Right cardiac atrium (tissue), 5 donors: ENCODE data around the gene GPR31. TPM values are rescaled to one million over a fixed set of nuclear protein-coding genes. Genes with fewer than 3 reads are reported as not detected.
"Not testable (repeated sequence)": the region's sequence is repeated elsewhere in the genome, so short reads cannot be mapped to it uniquely, and the experiment has no call there.

Experiments used
- ATAC-seq, 2 donors: fragments of 200-7000 bp; cut with Tn5 transposase; one replicate each; pipeline versions ENCODE4 v1.8.0 to v1.9.1; 2020; ENCODE audit warnings: moderate library complexity in 2 of 2, mild to moderate bottlenecking in 1 of 2
- DNase-seq, 3 donors: peaks; one replicate each; pipeline ENCODE4 v3.0.0-alpha.2; 2020
- H3K27ac ChIP-seq: one replicate; pipeline ENCODE4 v1.5.1; 2013; ENCODE audit warnings: mild to moderate bottlenecking, low read length, control low read depth, moderate library complexity
- H3K27me3 ChIP-seq: one replicate; pipeline ENCODE4 v1.6.1; 2013; ENCODE audit not compliant: control insufficient read depth, insufficient read depth
- H3K4me1 ChIP-seq: one replicate; pipeline ENCODE4 v1.6.1; 2013; ENCODE audit warnings: low read length; ENCODE audit not compliant: control insufficient read depth, insufficient read depth
- H3K4me3 ChIP-seq: one replicate; pipeline ENCODE4 v1.5.1; 2013; ENCODE audit warnings: low read length, control low read depth
- H3K9me3 ChIP-seq: one replicate; pipeline ENCODE4 v1.6.1; 2013; ENCODE audit warnings: low read length; ENCODE audit not compliant: control insufficient read depth
- WGBS: extraction: QIAGEN DNeasy Blood & Tissue Kit; methylation state at CpG from one replicate; pipeline ENCODE4 v1.1.7; 2013; 5-methylcytosine and 5-hydroxymethylcytosine counted together
- intact Hi-C, 4 donors: fragments of 100-400 bp; cut with DNase I; formaldehyde crosslinking; loops; one replicate each; pipeline versions ENCODE4 v1.11.0 to v1.14.0; 2022 to 2023
- long read RNA-seq, 4 donors: library from polyadenylated mRNA; unstranded; transcript quantifications; one replicate each; pipeline ENCODE4 v2.0.0, GENCODE V29; 2020 to 2021
- polyA plus RNA-seq: library from polyadenylated mRNA; stranded (reverse); fragments of 200-250 nt; gene quantifications from one replicate; pipeline ENCODE4 v1.2.3, GENCODE V29; 2013
- total RNA-seq, 4 donors: library from RNA; stranded (reverse); fragmentation: NEBNext Ultra II Directional; extraction: Animal tissue kit (Norgen Biotek cat#: 25700); gene quantifications; one replicate each; pipeline ENCODE4 v1.2.1, GENCODE V29; 2021
- donor health status: healthy with polysubstance abuse.
- donor health status: DM: no; HTN: yes; CAD: no.
- donor health status: DM: no; HTN: no; CAD: no.
- donor health status: DM: no; HTN: yes; CAD: no; lungs with severe emphysema.
- donor health status: DM: yes; HTN: yes; CAD: no.

GPR31 gene
- total RNA-seq, result not detected
- polyA plus RNA-seq, result not detected
- long read RNA-seq, donor 1, result 0 reads
- long read RNA-seq, donor 2, result 0 reads
- long read RNA-seq, donor 3, result 0 reads
- long read RNA-seq, donor 4, result 0 reads

- intact Hi-C loops, result no loop called here
- no peak within 1 kb of the TSS for H3K4me3 ChIP-seq
- H3K9me3 ChIP-seq, result no peaks in the 10 kb centered on the region
- 86% methylated on average over 4 of the region's 4 CpGs for WGBS
- ATAC-seq (no peak), DNase-seq (no peak)
- no peaks in the 10 kb centered on the region for H3K27me3 ChIP-seq
- H3K27ac ChIP-seq, result no peak within 1 kb of the TSS
- H3K4me1 ChIP-seq, result no peaks in the 10 kb centered on the region
Observed at GRCh38 chr6:167157863-167158262, at the start of gene GPR31. TSS of gene GPR31 (minus strand) at chr6:167157980. CDS start at chr6:167157831, 149 bp downstream.

DNA sequence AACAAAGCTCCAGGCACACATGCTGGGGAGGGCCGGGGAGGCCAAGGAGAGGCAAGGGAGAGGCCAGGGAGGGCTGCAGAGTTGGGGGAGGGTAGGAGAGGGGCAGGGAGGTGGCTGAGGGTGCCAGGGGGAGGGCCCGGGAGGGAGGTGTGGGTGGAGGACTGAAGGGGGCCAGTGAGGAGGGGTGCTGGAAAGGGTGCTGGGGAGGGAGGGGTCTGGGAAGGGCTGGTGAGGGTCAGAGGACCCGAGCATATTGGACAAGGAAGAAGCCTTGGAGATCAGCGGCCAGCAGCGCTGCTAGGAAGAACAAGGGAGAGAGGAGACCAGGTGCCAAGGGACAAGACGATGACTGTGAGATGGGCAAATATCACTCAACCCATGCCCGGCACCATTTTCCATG lies 49.7 kb upstream of the GPR31 start:
- no peak overlapping the region for H3K27ac ChIP-seq
- 84% methylated on average over 7 of the region's 7 CpGs for WGBS
- no peaks in the 10 kb centered on the region for H3K4me1 ChIP-seq
- no peaks in the 10 kb centered on the region for H3K27me3 ChIP-seq
- intact Hi-C loops, result no loop called here
- ATAC-seq (no peak), DNase-seq (no peak)
- H3K4me3 ChIP-seq, result no peak overlapping the region
- H3K9me3 ChIP-seq, result no peaks in the 10 kb centered on the region

GRCh38 chr6:167205316-167205715 lies 47.5 kb upstream of the GPR31 start:
- ATAC-seq, H3K27ac ChIP-seq, H3K4me3 ChIP-seq, H3K4me1 ChIP-seq, DNase-seq, H3K9me3 ChIP-seq, intact Hi-C loops, H3K27me3 ChIP-seq: not testable (repeated sequence)
- WGBS, result 86% methylated on average over 10 of the region's 11 CpGs

- H3K27ac ChIP-seq, intact Hi-C loops, H3K4me1 ChIP-seq, H3K9me3 ChIP-seq, DNase-seq, H3K4me3 ChIP-seq, H3K27me3 ChIP-seq: not testable (repeated sequence)
- peak; percentile 43 to 46 for ATAC-seq
- WGBS, result 79% methylated on average over 9 of the region's 10 CpGs
Observed at GRCh38 chr6:167204059-167204348, 46.2 kb upstream of the GPR31 start.

- H3K4me3 ChIP-seq, H3K9me3 ChIP-seq, intact Hi-C loops, H3K27me3 ChIP-seq, H3K27ac ChIP-seq, DNase-seq, H3K4me1 ChIP-seq: not testable (repeated sequence)
- 78% methylated on average over 29 of the region's 29 CpGs for WGBS
- peak; percentile 27 to 42 for ATAC-seq
Observed at GRCh38 chr6:167203261-167204058, 45.7 kb upstream of the GPR31 start.

DNA sequence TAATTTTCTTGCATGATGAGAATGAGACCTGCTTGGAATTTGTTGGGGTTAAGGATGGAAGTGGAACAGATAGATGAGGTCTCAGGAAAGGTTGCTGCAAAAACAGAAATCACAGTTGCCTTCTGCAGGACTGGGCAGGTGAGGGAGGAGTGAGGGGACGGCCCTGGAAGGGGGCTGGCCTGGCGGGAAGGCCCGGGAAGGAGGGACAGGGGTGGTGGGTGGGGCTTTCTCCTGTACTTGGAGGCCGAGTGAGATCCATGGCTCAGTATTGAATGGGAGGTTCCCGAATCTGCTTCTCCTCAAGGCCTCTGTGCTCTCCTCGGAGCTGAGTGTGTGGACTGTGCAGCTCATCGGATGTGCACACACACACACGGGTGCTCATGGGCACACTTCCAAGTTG lies 44.8 kb upstream of the GPR31 start:
- H3K27me3 ChIP-seq, H3K4me1 ChIP-seq, H3K9me3 ChIP-seq, DNase-seq, ATAC-seq, intact Hi-C loops, H3K4me3 ChIP-seq, H3K27ac ChIP-seq: not testable (repeated sequence)
- WGBS, result 74% methylated on average over 8 of the region's 8 CpGs

DNA sequence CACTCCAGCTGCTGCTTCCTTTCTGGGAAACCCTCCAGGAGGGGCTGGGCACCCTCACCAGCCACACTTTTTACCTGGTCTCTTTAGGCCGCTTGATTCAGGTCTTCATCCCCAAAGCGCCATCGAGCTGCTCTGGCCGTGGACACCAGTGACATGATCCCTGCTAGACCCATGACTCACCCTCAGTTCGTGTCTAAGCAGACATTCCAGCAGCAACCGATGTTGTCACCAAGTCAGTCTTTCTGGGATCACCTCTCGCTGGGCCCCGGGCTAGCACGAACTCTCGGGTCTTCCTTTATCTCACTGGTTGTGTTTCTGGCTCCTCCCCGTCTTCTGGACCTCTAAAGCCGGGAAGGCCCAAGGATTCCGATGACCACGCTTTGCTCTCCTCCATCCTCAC lies 43.0 kb upstream of the GPR31 start:
- ATAC-seq (no peak), DNase-seq (no peak)
- intact Hi-C loops, result no loop called here
- Histone ChIP-seq H3K27me3 (no peaks in the 10 kb centered on the region), H3K9me3 (no peaks in the 10 kb centered on the region), H3K4me1 (no peaks in the 10 kb centered on the region), H3K4me3 (no peak overlapping the region), H3K27ac (no peak overlapping the region)
- 88% methylated on average over 14 of the region's 14 CpGs for WGBS

GRCh38 chr6:167195941-167196610 lies 38.3 kb upstream of the GPR31 start:
- WGBS, result 51% methylated on average over 10 of the region's 21 CpGs
- H3K4me1 ChIP-seq, ATAC-seq, H3K9me3 ChIP-seq, intact Hi-C loops, H3K27me3 ChIP-seq, DNase-seq, H3K27ac ChIP-seq, H3K4me3 ChIP-seq: not testable (repeated sequence)

DNA sequence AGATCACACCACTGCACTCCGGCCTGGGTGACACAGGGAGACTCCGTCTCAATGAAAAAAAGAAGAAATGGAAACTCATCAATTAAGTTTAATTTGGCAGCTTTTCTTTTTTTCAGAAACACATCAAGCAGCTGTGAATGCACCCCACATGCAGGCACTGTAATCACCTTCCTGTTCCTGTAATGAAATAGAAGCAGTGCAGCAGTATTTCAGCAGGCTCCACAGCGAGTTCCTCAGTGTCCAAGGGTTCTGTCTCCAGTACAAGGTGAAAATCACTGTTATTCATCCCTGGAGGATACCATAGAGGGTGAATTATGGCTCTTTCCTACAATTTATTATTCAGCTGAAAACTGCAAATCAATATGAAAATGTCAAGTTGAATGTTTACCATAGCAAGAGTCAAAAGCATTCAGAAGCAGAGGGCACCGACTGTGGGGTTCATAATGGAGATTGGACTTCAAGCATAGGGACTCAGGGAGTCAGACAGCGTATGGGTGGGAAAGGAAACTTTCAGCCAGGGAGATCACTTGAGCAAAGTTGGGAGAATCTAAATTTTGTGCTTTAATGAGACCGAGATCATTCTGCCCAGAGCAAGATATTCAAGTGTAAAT lies 35.8 kb upstream of the GPR31 start:
- H3K27me3 ChIP-seq, H3K27ac ChIP-seq, intact Hi-C loops, H3K9me3 ChIP-seq, ATAC-seq, H3K4me3 ChIP-seq, DNase-seq, H3K4me1 ChIP-seq: not testable (repeated sequence)
- WGBS, result 82% methylated on average over 6 of the region's 6 CpGs

DNA sequence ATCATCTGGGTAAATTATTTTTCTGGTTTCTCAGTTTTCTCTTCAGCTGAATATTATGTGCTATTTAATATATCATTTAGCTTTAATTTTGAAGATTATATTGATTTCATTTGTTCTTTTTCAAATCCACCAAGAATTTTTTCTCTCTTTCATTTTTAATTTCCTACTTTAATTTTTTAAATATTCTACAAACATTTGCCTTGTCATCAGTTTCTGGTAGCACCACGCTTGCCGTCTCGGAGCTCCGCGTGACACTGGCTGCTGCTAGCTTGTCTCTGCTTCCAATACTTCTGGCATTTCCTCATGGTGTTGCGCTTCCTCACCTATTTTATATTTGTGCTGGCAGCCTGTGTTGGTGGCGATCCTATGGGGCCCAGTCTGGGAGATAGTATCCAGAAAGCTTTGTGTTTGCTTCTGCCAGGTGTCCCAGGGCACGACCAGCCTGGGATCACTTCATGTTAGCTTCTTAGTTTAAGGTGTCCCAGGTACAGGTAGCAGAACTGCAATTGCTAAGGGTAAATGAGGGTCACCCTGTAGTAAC lies 33.3 kb upstream of the GPR31 start:
- H3K9me3 ChIP-seq, H3K4me1 ChIP-seq, ATAC-seq, DNase-seq, intact Hi-C loops, H3K4me3 ChIP-seq, H3K27ac ChIP-seq, H3K27me3 ChIP-seq: not testable (repeated sequence)
- WGBS, result 90% methylated on average over 8 of the region's 8 CpGs

GRCh38 chr6:167187275-167187674 lies 29.5 kb upstream of the GPR31 start:
- DNase-seq, H3K27me3 ChIP-seq, H3K4me3 ChIP-seq, ATAC-seq, H3K4me1 ChIP-seq, intact Hi-C loops, H3K27ac ChIP-seq, H3K9me3 ChIP-seq: not testable (repeated sequence)
- 77% methylated on average over 9 of the region's 9 CpGs for WGBS
